ENCODE measurements around the gene MRPS35. TPM values are rescaled to one million over a fixed set of nuclear protein-coding genes. Genes with fewer than 3 reads are reported as not detected.

Gene MRPS35
- total RNA-seq, 1 experiment from 2014 or later = 91.7 TPM

DNA sequence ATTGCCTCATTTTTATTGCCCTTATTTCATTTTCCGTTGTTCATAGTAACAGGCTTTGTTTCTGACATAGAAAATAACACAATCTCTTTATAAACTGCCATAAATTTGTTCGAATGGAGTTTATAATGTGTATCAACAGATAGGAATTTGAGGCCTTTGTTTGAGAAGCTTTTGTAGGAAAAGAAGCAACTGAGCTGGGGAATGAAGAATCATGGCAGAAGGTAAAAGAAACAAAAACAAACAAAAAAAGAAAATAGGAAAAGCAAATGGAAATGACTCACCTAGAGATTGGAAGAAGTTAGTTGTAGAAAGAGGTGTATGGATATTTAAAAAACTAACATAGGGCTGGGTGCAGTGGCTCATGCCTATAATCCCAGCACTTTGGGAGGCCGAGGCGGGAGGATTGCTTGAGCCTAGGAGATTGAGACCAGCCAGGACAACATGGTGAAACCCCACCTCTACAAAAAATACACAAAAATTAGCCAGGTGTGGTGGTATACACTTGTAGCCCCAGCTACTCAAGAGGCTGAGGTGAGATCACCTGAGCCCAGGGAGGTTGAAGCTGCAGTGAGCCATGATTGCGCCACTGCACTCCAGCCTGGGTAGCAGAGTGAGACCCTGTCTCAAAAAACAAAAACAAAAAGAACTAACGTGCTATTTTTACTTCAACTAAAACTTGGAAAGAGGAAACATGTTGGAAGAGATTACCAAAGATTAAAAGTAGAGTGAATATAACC, 14.9 kb upstream of the MRPS35 start:
- intact Hi-C loops (cut with micrococcal nuclease; ENCODE audit: unreplicated experiment) = no loop called here
- Histone ChIP-seq H3K4me3 (no peak overlapping the region), H3K9me2 (ENCODE audit: insufficient read depth) (no peaks in the 10 kb centered on the region), H3K4me2 (no peak overlapping the region), H3F3A (ENCODE audit: insufficient read depth, low read depth) (no peaks in the 10 kb centered on the region), H3K4me1 (replicated peaks; ENCODE audit: insufficient read depth) (no peaks in the 10 kb centered on the region), H3K36me3 (ENCODE audit: low read depth) (no peaks in the 10 kb centered on the region), H4K20me1 (ENCODE audit: insufficient read depth) (no peaks in the 10 kb centered on the region), H3K27ac (no peak overlapping the region), H3K27me3 (ENCODE audit: insufficient read depth, low read depth) (no peaks in the 10 kb centered on the region), H3K9me3 (ENCODE audit: insufficient read depth, low read depth) (no peaks in the 10 kb centered on the region), H2AFZ (no peak overlapping the region), H3K79me2 (ENCODE audit: low read depth) (no peaks in the 10 kb centered on the region)
- TF ChIP-seq CTCF (conservative IDR thresholded peaks at IDR 0.05) (no peak), EZH2 (IDR thresholded peaks at IDR 0.05; ENCODE audit: low read depth) (no peak)
- ChIA-PET CTCF (no interaction called here), POLR2A (ENCODE audit: unreplicated experiment) (no interaction called here)
- no TSS peak for BruUV-seq (replicated peaks)
- DNase-seq = no peak

GRCh38 chr12:27696293-27696652, 14.4 kb upstream of the MRPS35 start, which contains the start of gene REP15:
Gene REP15 (plus strand): TSS chr12:27696447. CDS start chr12:27696563, 116 bp downstream.
- H2AFZ ChIP-seq = no peak within 1 kb of the TSS
- no peaks in the 10 kb centered on the region for H3K79me2 ChIP-seq (ENCODE audit: low read depth)
- H4K20me1 ChIP-seq (ENCODE audit: insufficient read depth) = no peaks in the 10 kb centered on the region
- POLR2A ChIA-PET (ENCODE audit: unreplicated experiment) = no interaction called here
- no peak within 1 kb of the TSS for H3K4me2 ChIP-seq
- no peaks in the 10 kb centered on the region for H3K36me3 ChIP-seq (ENCODE audit: low read depth)
- intact Hi-C loops (cut with micrococcal nuclease; ENCODE audit: unreplicated experiment) = no loop called here
- no peaks in the 10 kb centered on the region for H3K4me1 ChIP-seq (replicated peaks; ENCODE audit: insufficient read depth)
- no peaks in the 10 kb centered on the region for H3F3A ChIP-seq (ENCODE audit: insufficient read depth, low read depth)
- no peak within 1 kb of the TSS for H3K4me3 ChIP-seq
- no peak for DNase-seq
- no peaks in the 10 kb centered on the region for H3K27me3 ChIP-seq (ENCODE audit: insufficient read depth, low read depth)
- CTCF ChIA-PET = no interaction called here
- H3K9me2 ChIP-seq (ENCODE audit: insufficient read depth) = no peaks in the 10 kb centered on the region
- no peak for TF ChIP-seq EZH2 (IDR thresholded peaks at IDR 0.05; ENCODE audit: low read depth)
- TF ChIP-seq CTCF (conservative IDR thresholded peaks at IDR 0.05) = no peak
- no TSS peak for BruUV-seq (replicated peaks)
- no peak within 1 kb of the TSS for H3K27ac ChIP-seq
- H3K9me3 ChIP-seq (ENCODE audit: insufficient read depth, low read depth) = no peaks in the 10 kb centered on the region

DNA sequence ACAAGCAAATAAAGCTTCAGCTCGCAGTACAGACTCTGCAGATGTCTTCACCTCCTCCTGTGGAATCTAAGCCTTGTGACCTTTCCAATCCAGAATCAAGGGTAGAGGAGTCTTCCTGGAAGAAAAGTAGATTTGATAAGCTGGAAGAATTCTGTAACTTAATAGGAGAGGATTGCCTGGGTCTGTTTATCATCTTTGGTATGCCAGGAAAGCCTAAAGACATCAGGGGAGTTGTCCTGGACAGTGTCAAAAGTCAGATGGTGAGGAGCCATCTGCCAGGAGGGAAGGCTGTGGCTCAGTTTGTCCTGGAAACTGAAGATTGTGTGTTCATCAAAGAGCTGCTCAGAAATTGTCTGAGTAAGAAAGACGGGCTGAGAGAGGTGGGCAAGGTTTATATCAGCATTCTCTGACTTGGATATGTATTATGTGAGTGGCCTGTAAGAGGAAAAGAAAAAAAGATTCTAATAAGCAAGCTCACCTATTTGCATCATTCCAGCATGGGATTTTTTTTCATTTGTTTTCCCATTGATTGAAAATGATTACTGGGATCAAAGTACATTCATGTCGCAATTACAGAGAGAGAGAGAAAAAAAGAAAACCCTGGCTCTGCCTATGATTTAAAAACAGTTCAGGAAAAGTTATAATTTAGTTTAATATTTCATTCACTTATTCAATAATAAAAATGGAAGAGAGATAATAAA, 13.6 kb upstream of the MRPS35 start:
- no peak for TF ChIP-seq CTCF (conservative IDR thresholded peaks at IDR 0.05)
- no peak for TF ChIP-seq EZH2 (IDR thresholded peaks at IDR 0.05; ENCODE audit: low read depth)
- no peak overlapping the region for H3K4me3 ChIP-seq
- no peak overlapping the region for H3K27ac ChIP-seq
- ChIA-PET CTCF (no interaction called here), POLR2A (ENCODE audit: unreplicated experiment) (no interaction called here)
- H3K36me3 ChIP-seq (ENCODE audit: low read depth) = no peaks in the 10 kb centered on the region
- no peaks in the 10 kb centered on the region for H3K79me2 ChIP-seq (ENCODE audit: low read depth)
- no peak for DNase-seq
- H3K27me3 ChIP-seq (ENCODE audit: insufficient read depth, low read depth) = no peaks in the 10 kb centered on the region
- no peaks in the 10 kb centered on the region for H4K20me1 ChIP-seq (ENCODE audit: insufficient read depth)
- H3K9me2 ChIP-seq (ENCODE audit: insufficient read depth) = no peaks in the 10 kb centered on the region
- no peaks in the 10 kb centered on the region for H3K9me3 ChIP-seq (ENCODE audit: insufficient read depth, low read depth)
- no peaks in the 10 kb centered on the region for H3K4me1 ChIP-seq (replicated peaks; ENCODE audit: insufficient read depth)
- no peak overlapping the region for H2AFZ ChIP-seq
- intact Hi-C loops (cut with micrococcal nuclease; ENCODE audit: unreplicated experiment) = no loop called here
- H3F3A ChIP-seq (ENCODE audit: insufficient read depth, low read depth) = no peaks in the 10 kb centered on the region
- BruUV-seq (replicated peaks) = no TSS peak
- H3K4me2 ChIP-seq = no peak overlapping the region
